IPS DF 6.9 (cell line): ENCODE results near the gene CD300LB.
"Not testable (repeated sequence)": the region's sequence is repeated elsewhere in the genome, so short reads cannot be mapped to it uniquely, and the experiment has no call there.

Experiments
- DNase-seq: peaks from one replicate; pipeline ENCODE4 v3.0.0-alpha.2; 2013; ENCODE audit warnings: low read depth, low spot score
- H3K27ac ChIP-seq: one replicate; pipeline ENCODE4 v1.5.1; 2013; ENCODE audit warnings: low read length, control low read depth
- H3K27me3 ChIP-seq: 2 replicates; pipeline ENCODE4 v1.6.1; 2013; ENCODE audit warnings: mild to moderate bottlenecking, low read length; ENCODE audit not compliant: control insufficient read depth, insufficient read depth
- H3K36me3 ChIP-seq: 2 replicates; pipeline ENCODE4 v1.6.1; 2013; ENCODE audit warnings: low read length; ENCODE audit not compliant: control insufficient read depth, insufficient read depth
- H3K4me1 ChIP-seq: 2 replicates; pipeline ENCODE4 v1.6.1; 2013; ENCODE audit warnings: low read length; ENCODE audit not compliant: control insufficient read depth, insufficient read depth
- H3K4me3 ChIP-seq: 2 replicates; pipeline ENCODE4 v1.5.1; 2013; ENCODE audit warnings: mild to moderate bottlenecking, low read length
- H3K9me3 ChIP-seq: 2 replicates; pipeline ENCODE4 v1.6.1; 2013; ENCODE audit warnings: low read length, inconsistent platforms; ENCODE audit not compliant: control insufficient read depth, insufficient read depth
- WGBS: extraction: QIAGEN DNeasy Blood & Tissue Kit; methylation state at CpG from one replicate; pipeline ENCODE4 v1.1.7; 2013; ENCODE audit warnings: mixed read lengths, missing lambda C conversion rate; ENCODE audit not compliant: insufficient read length, insufficient coverage; 5-methylcytosine and 5-hydroxymethylcytosine counted together

Gene CD300LB

DNA sequence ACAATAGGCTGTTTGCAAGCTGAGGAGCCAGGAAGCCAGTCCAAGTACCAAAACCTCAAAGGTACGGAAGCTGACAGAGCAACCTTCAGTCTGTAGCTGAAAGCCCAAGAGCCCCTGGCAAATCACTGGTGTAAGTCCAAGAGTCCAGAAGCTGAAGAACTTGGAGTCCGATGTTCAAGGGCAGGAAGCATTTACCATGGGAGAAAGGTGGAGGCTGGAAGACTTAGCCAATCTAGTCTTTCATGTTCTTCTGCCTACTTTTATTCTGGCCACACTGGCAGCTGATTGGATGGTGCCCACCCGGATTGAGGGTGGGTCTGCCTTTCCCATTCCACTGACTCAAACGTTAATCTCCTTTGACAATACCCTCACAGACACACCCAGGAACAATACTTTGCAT lies 15.3 kb downstream of the CD300LB start:
- Histone ChIP-seq H3K4me3 (no peak overlapping the region), H3K4me1 (no peaks in the 10 kb centered on the region), H3K27me3 (no peaks in the 10 kb centered on the region), H3K27ac (no peak overlapping the region), H3K36me3 (no peaks in the 10 kb centered on the region), H3K9me3 (no peaks in the 10 kb centered on the region; the same call in 1 of the 2 replicates)
- DNase-seq = no peak
- WGBS = no CpG with 5 or more reads among the region's 4 CpGs

DNA sequence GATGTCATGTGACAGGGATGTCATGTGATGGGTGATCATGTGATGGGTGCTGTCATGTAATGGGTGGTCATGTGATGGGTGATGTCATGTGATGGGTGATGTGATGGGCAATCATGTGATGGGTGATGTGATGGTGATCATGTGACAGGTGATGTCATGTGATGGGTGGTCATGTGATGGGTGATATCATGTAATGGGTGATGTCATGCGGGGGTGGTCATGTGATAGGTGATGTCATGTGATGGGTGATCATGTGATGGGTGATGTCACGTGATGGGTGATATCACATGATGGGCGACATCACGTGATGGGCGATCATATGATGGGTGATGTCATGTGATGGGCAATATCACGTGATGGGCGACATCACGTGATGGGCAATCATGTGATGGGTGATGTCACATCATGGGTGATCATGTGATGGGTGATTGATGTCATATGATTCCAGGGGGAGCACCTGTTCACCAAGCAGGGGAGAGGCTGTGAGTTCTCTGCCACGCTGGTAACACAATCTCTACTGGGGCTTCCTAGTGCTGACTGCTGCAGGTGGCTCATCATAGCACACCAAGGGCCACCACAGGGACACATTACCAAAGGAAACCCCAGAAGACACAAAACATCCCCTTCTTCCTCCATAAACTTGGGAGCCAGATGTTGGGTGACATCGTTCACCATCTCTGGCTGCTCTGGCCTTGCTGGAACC lies 16.5 kb downstream of the CD300LB start:
- Histone ChIP-seq H3K27me3 (no peaks in the 10 kb centered on the region), H3K4me1 (no peaks in the 10 kb centered on the region), H3K9me3 (no peaks in the 10 kb centered on the region; the same call in 1 of the 2 replicates), H3K27ac (no peak overlapping the region), H3K36me3 (no peaks in the 10 kb centered on the region), H3K4me3 (no peak overlapping the region)
- WGBS = no CpG with 5 or more reads among the region's 10 CpGs
- no peak for DNase-seq

DNA sequence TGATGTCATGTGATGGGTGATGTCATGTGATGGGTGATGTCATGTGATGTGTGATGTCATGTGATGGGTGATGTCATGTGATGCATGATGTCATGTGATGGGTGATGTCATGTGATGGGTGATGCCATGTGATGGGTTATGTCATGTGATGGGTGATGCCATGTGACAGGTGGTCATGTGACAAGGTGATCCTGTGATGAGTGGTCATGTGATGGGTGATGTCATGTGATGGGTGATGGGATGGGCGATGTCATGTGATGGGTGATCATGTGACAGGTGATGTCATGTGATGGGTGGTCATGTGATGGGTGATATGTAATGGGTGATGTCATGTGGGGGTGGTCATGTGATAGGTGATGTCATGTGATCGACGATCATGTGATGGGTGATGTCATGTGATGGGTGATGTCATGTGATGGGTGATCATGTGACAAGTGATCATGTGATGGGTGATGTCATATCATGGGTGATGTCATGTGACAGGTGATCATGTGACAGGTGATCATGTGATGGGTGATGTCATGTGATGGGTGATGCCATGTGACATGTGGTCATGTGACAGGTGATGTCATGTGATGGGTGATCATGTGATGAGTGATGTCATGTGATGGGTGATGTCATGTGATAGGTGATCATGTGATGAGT lies 17.2 kb downstream of the CD300LB start:
- WGBS = no CpG with 5 or more reads among the region's 3 CpGs
- no peaks in the 10 kb centered on the region for H3K4me1 ChIP-seq
- H3K36me3 ChIP-seq = no peaks in the 10 kb centered on the region
- H3K4me3 ChIP-seq = no peak overlapping the region
- H3K27me3 ChIP-seq = no peaks in the 10 kb centered on the region
- no peak for DNase-seq
- H3K9me3 ChIP-seq = no peaks in the 10 kb centered on the region; the same call in 1 of the 2 replicates
- H3K27ac ChIP-seq = no peak overlapping the region

- no peak for DNase-seq
- Histone ChIP-seq H3K4me1 (no peaks in the 10 kb centered on the region), H3K9me3 (no peaks in the 10 kb centered on the region; the same call in 1 of the 2 replicates), H3K27me3 (no peaks in the 10 kb centered on the region), H3K4me3 (no peak overlapping the region), H3K27ac (no peak overlapping the region), H3K36me3 (no peaks in the 10 kb centered on the region)
- no CpG with 5 or more reads among the region's 7 CpGs for WGBS
These were observed 18.6 kb downstream of the CD300LB start for GRCh38 chr17:74512624-74513091.

DNA sequence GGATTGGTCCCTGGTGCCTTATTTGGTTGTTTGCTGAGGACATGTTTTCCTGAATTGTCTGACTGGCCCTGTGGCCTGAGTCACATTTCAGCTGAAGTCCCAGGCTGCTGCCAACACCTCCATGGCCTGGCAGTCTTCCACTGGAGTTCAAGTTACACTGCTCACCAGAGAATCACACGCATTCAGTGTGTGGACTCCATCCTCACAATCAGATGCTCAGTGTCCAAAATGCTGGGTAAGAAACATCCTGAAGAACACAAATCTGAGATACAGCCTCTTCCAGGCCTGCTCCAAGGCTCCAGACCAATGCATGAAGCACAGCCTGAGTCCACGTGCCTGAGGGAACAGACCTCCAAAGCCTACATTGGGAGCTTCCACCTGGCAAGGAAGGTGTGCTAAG lies 19.2 kb downstream of the CD300LB start:
- no peak for DNase-seq
- H3K27ac ChIP-seq = no peak overlapping the region
- no peak overlapping the region for H3K4me3 ChIP-seq
- WGBS = no CpG with 5 or more reads among the region's 2 CpGs
- no peaks in the 10 kb centered on the region for H3K4me1 ChIP-seq
- H3K27me3 ChIP-seq = no peaks in the 10 kb centered on the region
- no peaks in the 10 kb centered on the region; the same call in 1 of the 2 replicates for H3K9me3 ChIP-seq
- H3K36me3 ChIP-seq = no peaks in the 10 kb centered on the region

GRCh38 chr17:74508156-74508555 lies 23.1 kb downstream of the CD300LB start:
- H3K4me1 ChIP-seq = no peaks in the 10 kb centered on the region
- no peak overlapping the region for H3K27ac ChIP-seq
- DNase-seq = no peak
- no peaks in the 10 kb centered on the region for H3K27me3 ChIP-seq
- no peaks in the 10 kb centered on the region for H3K36me3 ChIP-seq
- H3K4me3 ChIP-seq = no peak overlapping the region
- H3K9me3 ChIP-seq = no peaks in the 10 kb centered on the region

DNA sequence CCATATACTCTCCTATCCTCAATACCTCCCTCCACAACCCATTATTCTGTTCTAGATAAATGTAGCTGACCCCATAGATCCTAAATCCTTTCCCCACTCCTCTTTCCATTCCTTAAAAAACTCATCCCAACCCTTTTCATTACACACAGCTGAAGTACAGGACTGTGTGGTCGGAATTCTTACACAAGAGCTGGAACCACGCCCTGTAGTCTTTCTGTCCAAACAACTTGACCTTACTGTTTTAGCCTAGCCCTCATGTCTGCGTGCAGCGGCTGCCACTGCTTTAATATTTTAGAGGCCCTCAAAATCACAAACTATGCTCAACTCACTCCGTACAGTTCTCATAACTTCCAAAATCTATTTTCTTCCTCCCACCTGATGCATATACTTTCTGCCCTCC lies 27.3 kb downstream of the CD300LB start:
- DNase-seq = not testable (repeated sequence)
- WGBS = no CpG with 5 or more reads among the region's 5 CpGs

DNA sequence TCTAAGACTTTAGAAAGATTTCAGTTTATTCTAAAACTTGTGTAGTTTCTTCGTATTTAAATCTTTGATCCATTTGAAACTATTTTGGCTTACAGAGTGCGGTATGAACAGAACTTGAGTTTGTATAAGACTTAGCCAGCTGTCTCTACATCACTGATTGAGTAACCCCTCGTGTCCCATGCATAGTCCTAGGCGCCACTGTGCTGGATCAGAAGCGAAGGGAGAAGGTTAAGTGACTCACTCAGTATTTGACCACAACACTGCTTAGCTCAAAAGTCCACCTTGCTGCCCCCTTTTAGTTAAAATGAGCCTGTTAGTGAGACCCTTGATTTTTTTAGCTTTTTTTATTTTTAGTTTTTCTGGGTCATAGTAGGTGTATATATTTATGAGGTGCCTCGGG lies 28.4 kb downstream of the CD300LB start:
- no peak overlapping the region for H3K27ac ChIP-seq
- H3K4me3 ChIP-seq = no peak overlapping the region
- DNase-seq = no peak
- H3K9me3 ChIP-seq = no peaks in the 10 kb centered on the region
- H3K36me3 ChIP-seq = no peaks in the 10 kb centered on the region
- no CpG with 5 or more reads among the region's 6 CpGs for WGBS
- H3K27me3 ChIP-seq = no peaks in the 10 kb centered on the region
- no peaks in the 10 kb centered on the region for H3K4me1 ChIP-seq

More for the DNA sequence above, 27.3 kb downstream of the CD300LB start:
- not testable (repeated sequence) for H3K36me3 ChIP-seq, H3K27me3 ChIP-seq, H3K4me3 ChIP-seq, H3K4me1 ChIP-seq, H3K9me3 ChIP-seq, H3K27ac ChIP-seq

- no peak overlapping the region for H3K27ac ChIP-seq
- H3K27me3 ChIP-seq = no peaks in the 10 kb centered on the region
- H3K36me3 ChIP-seq = no peaks in the 10 kb centered on the region
- H3K4me1 ChIP-seq = no peaks in the 10 kb centered on the region
- no peak overlapping the region for H3K4me3 ChIP-seq
- no peaks in the 10 kb centered on the region for H3K9me3 ChIP-seq
- DNase-seq = no peak
- WGBS = no CpG with 5 or more reads among the region's 3 CpGs
These were observed 31.3 kb downstream of the CD300LB start for GRCh38 chr17:74499992-74500391.

GRCh38 chr17:74497471-74497870 lies 33.8 kb downstream of the CD300LB start:
- no peaks in the 10 kb centered on the region for H3K36me3 ChIP-seq

More at GRCh38 chr17:74497471-74497870, 33.8 kb downstream of the CD300LB start:
- Histone ChIP-seq H3K9me3 (no peaks in the 10 kb centered on the region), H3K27ac (no peak overlapping the region), H3K4me1 (no peaks in the 10 kb centered on the region), H3K4me3 (no peak overlapping the region), H3K27me3 (no peaks in the 10 kb centered on the region)
- no peak for DNase-seq
- WGBS = no CpG with 5 or more reads among the region's 5 CpGs
